HEK293 (cell line): Measurements from ENCODE around the gene NUP54.

Experiments
- CTCF ChIP-seq: fragments of 450-650 bp; formaldehyde crosslinking; IDR thresholded peaks from 2 replicates; pipeline ENCODE4 v1.5.1; 2016; ENCODE audit warnings: missing biosample characterization, missing genetic modification characterization
- INSM2 ChIP-seq: fragments of 450-650 bp; formaldehyde crosslinking; IDR thresholded peaks from 2 replicates; pipeline ENCODE4 v1.5.1; 2016; ENCODE audit warnings: missing biosample characterization, missing genetic modification characterization
- MEIS1 ChIP-seq: sonication (generic); formaldehyde crosslinking; IDR thresholded peaks from 2 replicates; pipeline ENCODE4 v1.8.1; 2022; ENCODE audit warnings: missing genetic modification reagents, mild to moderate bottlenecking, borderline replicate concordance
- PBX3 ChIP-seq: sonication (generic); formaldehyde crosslinking; IDR thresholded peaks from 2 replicates; pipeline ENCODE4 v1.8.1; 2022; ENCODE audit warnings: mild to moderate bottlenecking, moderate library complexity, missing genetic modification reagents
- PRDM2 ChIP-seq: fragments of 450-650 bp; formaldehyde crosslinking; IDR thresholded peaks from 2 replicates; pipeline ENCODE4 v1.5.1; 2016; ENCODE audit warnings: missing biosample characterization, missing genetic modification characterization, borderline replicate concordance
- ZFP37 ChIP-seq: fragments of 450-650 bp; formaldehyde crosslinking; IDR thresholded peaks from 2 replicates; pipeline ENCODE4 v1.5.1; 2016; ENCODE audit warnings: missing biosample characterization, missing genetic modification characterization
- ZNF239 ChIP-seq: fragments of 450-650 bp; formaldehyde crosslinking; IDR thresholded peaks from 2 replicates; pipeline ENCODE4 v1.5.1; 2016; ENCODE audit warnings: missing biosample characterization, missing genetic modification characterization
- ZNF580 ChIP-seq: fragments of 450-650 bp; formaldehyde crosslinking; IDR thresholded peaks from 2 replicates; pipeline ENCODE4 v1.5.1; 2016; ENCODE audit warnings: missing biosample characterization, missing genetic modification characterization
- ZNF600 ChIP-seq: fragments of 450-650 bp; formaldehyde crosslinking; IDR thresholded peaks from 2 replicates; pipeline ENCODE4 v1.5.1; 2016; ENCODE audit warnings: missing biosample characterization, missing genetic modification characterization
- ZNF639 ChIP-seq: fragments of 450-650 bp; formaldehyde crosslinking; IDR thresholded peaks from 2 replicates; pipeline ENCODE4 v1.5.1; 2016; ENCODE audit warnings: missing biosample characterization, missing genetic modification characterization
- ZNF707 ChIP-seq: fragments of 450-650 bp; formaldehyde crosslinking; IDR thresholded peaks from 2 replicates; pipeline ENCODE4 v1.5.1; 2016; ENCODE audit warnings: missing biosample characterization, missing genetic modification characterization
- ZNF830 ChIP-seq: fragments of 450-650 bp; IDR thresholded peaks from 2 replicates; pipeline ENCODE4 v1.5.0; 2018; ENCODE audit warnings: missing biosample characterization, missing genetic modification characterization, low read depth, mild to moderate bottlenecking, moderate library complexity
- ZSCAN30 ChIP-seq: fragments of 450-650 bp; IDR thresholded peaks from 2 replicates; pipeline ENCODE4 v1.5.1; 2018; ENCODE audit warnings: missing biosample characterization, mild to moderate bottlenecking, missing genetic modification characterization, moderate library complexity

- TF ChIP-seq ZNF707 (tag by site-specific recombination) (no peak), CTCF (no peak), ZNF239 (tag by site-specific recombination) (no peak), ZNF830 (no peak), ZFP37 (no peak), MEIS1 (CRISPR knock-in tag) (no peak), ZSCAN30 (tag by site-specific recombination) (no peak), INSM2 (tag by site-specific recombination) (no peak), PBX3 (CRISPR knock-in tag) (no peak), ZNF580 (no peak), PRDM2 (tag by site-specific recombination) (no peak), ZNF600 (tag by site-specific recombination) (no peak), ZNF639 (tag by site-specific recombination) (no peak)
Measured at GRCh38 chr4:76141241-76141640, 7.0 kb downstream of the NUP54 start.
